SIG-M5 (cell line): Measurements from ENCODE around the gene KIF17.

Experiments
- DNase-seq: peaks from one replicate; lab custom pipeline; 2025; lab: John Stamatoyannopoulos, UW

The KIF17 gene

GRCh38 chr1:20710469-20711284 is 7.1 kb downstream of the KIF17 start:
- no peak for DNase-seq

GRCh38 chr1:20709868-20710267 is 7.9 kb downstream of the KIF17 start:
- no peak for DNase-seq

GRCh38 chr1:20708891-20709290 is 8.9 kb downstream of the KIF17 start:
- no peak for DNase-seq

- no peak for DNase-seq
Observed at GRCh38 chr1:20708057-20708456, 9.8 kb downstream of the KIF17 start.

GRCh38 chr1:20706841-20707240 is 11.0 kb downstream of the KIF17 start:
- DNase-seq, result no peak

- no peak for DNase-seq
Observed at GRCh38 chr1:20705203-20705755, 12.5 kb downstream of the KIF17 start.

- DNase-seq, result no peak
Observed at GRCh38 chr1:20704390-20705202, 13.2 kb downstream of the KIF17 start.

- no peak for DNase-seq
Observed at GRCh38 chr1:20703124-20703756, 14.6 kb downstream of the KIF17 start.

GRCh38 chr1:20702416-20702815 is 15.4 kb downstream of the KIF17 start:
- no peak for DNase-seq

- DNase-seq, result no peak
Observed at GRCh38 chr1:20701847-20702246, 16.0 kb downstream of the KIF17 start.

- DNase-seq, result no peak
Observed at GRCh38 chr1:20701446-20701845, 16.4 kb downstream of the KIF17 start.

GRCh38 chr1:20700636-20701215 is 17.1 kb downstream of the KIF17 start:
- DNase-seq, result no peak

- no peak for DNase-seq
Observed at GRCh38 chr1:20699558-20699957, 18.2 kb downstream of the KIF17 start.

- no peak for DNase-seq
Observed at GRCh38 chr1:20698195-20698910, 19.5 kb downstream of the KIF17 start.

- no peak for DNase-seq
Observed at GRCh38 chr1:20697563-20697962, 20.2 kb downstream of the KIF17 start.

GRCh38 chr1:20696397-20697333 is 21.1 kb downstream of the KIF17 start:
- peak; percentile 31 for DNase-seq

GRCh38 chr1:20695515-20695914 is 22.3 kb downstream of the KIF17 start:
- no peak for DNase-seq

- no peak for DNase-seq
Observed at GRCh38 chr1:20693623-20694022, 24.2 kb downstream of the KIF17 start.

- no peak for DNase-seq
Observed at GRCh38 chr1:20691872-20692271, 25.9 kb downstream of the KIF17 start.

- no peak for DNase-seq
Observed at GRCh38 chr1:20689645-20690056, 28.2 kb downstream of the KIF17 start.
